ENCODE data around the gene SETDB1.

DNA sequence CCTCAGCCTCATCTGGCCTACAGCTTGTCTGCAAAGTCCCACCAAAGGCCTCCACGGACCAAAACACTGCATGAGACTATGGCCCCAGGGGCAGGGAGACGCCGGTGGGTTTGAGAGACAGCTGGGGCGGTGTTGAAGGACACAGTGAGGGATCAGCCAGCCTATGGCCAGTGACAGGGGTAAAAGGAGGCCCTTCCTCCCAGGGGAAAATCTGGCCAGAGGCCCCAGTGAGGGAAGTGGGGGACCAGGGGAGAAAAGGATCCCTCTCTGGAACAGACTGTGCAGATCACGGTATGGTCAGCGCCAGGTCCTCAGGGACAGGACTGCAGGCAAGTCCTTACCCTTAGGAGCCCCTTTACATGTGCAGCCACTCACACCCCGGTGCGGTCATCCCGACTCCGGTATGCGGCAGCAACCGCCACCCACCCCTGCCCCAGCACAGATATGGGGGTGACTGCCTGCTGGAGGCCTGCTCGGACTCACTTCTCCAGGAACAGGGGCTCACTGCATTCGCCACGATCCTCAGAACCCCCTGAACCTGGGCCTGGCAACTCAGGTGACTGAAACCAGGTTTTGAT lies 47.2 kb downstream of the SETDB1 start:
- no peak for TF ChIP-seq EZH2 (IDR thresholded peaks at IDR 0.05)
- TF ChIP-seq, protein P1, sequence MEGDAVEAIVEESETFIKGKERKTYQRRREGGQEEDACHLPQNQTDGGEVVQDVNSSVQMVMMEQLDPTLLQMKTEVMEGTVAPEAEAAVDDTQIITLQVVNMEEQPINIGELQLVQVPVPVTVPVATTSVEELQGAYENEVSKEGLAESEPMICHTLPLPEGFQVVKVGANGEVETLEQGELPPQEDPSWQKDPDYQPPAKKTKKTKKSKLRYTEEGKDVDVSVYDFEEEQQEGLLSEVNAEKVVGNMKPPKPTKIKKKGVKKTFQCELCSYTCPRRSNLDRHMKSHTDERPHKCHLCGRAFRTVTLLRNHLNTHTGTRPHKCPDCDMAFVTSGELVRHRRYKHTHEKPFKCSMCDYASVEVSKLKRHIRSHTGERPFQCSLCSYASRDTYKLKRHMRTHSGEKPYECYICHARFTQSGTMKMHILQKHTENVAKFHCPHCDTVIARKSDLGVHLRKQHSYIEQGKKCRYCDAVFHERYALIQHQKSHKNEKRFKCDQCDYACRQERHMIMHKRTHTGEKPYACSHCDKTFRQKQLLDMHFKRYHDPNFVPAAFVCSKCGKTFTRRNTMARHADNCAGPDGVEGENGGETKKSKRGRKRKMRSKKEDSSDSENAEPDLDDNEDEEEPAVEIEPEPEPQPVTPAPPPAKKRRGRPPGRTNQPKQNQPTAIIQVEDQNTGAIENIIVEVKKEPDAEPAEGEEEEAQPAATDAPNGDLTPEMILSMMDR (IDR thresholded peaks at IDR 0.05): no peak

All from neural progenitor cell (in vitro differentiated cells).